HG02610 (cell line): Measurements from ENCODE around the gene CDH4.

Experiments
- ATAC-seq: cut with Tn5 transposase; IDR thresholded peaks from one replicate; pipeline ENCODE4 v1.9.1; 2021; ENCODE audit warnings: mild to moderate bottlenecking, moderate library complexity; ENCODE audit not compliant: unreplicated experiment

The CDH4 gene

DNA sequence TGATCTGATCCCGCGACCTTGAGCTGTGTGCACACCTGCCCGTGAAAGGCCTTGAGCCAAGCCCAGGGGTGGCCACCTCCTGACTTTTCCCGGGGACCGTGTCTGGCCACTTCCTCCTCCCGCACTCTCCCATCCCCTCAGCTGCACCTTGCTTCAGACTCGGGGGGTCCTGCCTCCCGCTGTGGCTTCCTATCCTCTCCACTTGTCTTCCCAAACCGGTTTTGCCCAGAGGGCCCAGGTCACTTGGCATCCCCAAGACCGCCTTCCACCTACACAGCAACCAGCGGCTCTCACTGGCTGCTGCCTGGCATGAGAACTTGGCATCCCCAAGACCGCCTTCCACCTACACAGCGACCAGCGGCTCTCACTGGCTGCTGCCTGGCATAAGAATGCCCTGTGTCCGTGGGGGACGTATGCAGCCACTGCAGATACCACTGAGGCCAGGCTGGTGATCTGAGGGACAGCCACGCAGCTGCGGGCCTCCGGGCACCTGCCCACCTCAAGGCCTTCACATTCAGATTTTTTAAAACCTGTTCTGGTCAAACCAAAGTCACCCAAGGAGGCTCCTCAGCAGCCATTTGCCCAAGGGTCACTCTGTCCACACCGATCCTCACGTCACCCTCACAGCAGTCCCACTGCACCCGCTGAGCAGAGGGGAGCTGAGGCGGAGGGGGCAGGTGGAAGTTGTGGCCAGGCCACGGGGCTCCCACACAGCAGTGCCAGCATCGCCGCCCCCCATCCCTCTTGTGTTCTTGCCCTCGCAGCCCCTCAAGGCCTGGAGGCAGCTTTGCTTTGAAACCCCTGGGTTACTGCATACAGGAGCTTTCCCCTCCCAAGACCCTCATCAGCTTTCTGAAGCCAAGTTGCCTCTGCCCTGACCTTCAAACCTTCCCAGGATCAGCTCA is 568.1 kb downstream of the CDH4 start:
- no peak for ATAC-seq

DNA sequence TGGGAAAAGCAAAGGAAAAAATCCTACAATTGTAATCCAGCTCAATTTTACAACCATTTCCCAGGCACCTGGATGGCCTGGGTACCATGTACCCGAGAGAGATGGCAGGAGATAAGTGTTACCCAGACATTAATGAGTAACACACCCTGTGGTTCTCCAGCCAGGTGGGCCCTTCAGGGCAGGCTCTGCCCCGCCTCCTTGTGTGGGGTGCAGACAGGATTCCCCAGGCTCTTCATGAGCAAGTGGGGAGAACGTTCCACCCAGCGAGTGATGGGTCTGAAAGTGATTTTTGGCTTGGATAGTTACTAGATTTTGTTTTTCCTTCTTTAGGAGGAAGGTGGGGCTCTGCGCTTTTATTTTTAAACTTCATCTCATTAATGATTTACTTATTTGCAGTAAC is 569.7 kb downstream of the CDH4 start:
- ATAC-seq = no peak

DNA sequence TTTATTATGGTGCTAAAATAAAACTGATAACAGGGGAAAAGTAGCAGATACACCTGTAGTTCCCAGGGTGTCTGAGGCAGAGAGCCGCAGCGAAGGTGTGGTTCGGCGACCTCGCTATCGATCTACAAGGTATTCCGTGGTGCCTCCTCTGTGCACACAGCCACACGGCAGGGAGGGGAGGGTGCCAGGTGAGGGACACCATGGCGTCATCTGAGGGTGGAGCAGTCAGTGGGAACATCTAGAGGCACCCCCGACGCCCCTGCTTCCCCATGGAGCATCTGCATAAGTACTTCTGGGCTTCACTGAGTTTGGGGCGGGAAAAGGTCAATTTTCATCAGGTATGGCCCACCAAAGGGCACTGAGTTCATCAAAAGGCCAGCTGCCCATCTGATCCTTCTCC is 570.3 kb downstream of the CDH4 start:
- ATAC-seq = no peak

DNA sequence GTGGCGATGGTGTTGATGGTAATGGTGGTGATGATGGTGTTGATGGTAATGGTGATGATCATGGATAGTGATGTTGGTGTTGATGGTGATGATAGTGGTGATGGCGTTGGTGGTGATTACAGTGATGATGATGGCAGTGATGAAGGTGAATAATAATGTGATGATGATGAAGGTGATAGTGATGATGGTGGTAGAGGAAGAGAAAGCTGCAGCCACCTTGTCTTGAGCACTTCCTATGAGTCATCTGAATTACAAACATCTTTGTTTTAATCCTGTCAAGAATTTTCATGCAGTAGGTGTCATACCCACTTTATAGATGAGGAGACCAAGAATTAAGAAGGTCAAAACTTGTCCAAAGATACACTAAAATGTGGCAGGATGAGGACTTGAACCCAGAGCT is 571.2 kb downstream of the CDH4 start:
- ATAC-seq = no peak

- ATAC-seq = no peak
Measured at GRCh38 chr20:61828891-61829290, 576.8 kb downstream of the CDH4 start.

DNA sequence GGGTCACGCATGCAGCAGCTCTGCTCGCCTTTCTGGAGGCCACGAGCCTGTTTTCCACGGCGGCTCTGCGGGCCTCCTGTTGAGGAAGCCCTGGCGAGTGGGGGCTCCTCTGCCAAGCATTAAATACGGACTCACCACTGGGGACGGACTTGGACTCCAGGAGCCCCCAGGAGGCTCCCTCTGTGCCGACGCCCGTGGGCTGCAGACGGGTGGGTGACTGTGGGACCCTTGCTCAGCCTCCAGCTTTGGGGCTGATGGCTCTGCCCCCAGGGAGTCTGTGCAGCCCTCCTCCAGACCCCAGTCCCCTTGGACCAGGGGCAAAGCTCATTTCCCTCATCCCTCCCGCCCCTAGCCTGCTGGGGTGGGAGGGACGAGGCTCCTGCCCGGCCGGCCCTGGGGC is 577.5 kb downstream of the CDH4 start:
- no peak for ATAC-seq

- ATAC-seq = no peak
Measured at GRCh38 chr20:61830241-61830930, 578.3 kb downstream of the CDH4 start.

GRCh38 chr20:61830991-61831390 is 578.9 kb downstream of the CDH4 start:
- no peak for ATAC-seq

- ATAC-seq = no peak
Measured at GRCh38 chr20:61832181-61832580, 580.1 kb downstream of the CDH4 start.

GRCh38 chr20:61833807-61834610 is 581.9 kb downstream of the CDH4 start:
- no peak for ATAC-seq

DNA sequence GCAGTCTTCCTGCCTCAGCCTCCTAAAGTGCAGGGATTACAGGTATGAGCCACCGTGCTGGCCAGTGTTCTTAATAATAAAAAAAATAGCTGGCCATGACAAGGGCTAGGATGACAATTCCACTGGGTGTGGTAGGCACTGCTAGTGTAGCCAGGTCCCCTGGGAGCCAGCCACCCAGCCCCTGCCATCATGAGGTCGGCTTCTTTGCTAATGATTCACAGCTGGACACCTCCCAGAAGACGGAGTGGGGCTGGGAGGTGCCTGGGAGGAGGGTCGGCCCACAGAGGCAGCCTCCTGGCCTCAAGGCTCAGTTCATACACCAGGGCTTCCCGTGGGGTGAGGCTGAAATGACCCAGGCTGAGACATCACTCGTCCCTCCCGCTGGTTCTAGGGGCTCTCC is 583.2 kb downstream of the CDH4 start:
- ATAC-seq = no peak

DNA sequence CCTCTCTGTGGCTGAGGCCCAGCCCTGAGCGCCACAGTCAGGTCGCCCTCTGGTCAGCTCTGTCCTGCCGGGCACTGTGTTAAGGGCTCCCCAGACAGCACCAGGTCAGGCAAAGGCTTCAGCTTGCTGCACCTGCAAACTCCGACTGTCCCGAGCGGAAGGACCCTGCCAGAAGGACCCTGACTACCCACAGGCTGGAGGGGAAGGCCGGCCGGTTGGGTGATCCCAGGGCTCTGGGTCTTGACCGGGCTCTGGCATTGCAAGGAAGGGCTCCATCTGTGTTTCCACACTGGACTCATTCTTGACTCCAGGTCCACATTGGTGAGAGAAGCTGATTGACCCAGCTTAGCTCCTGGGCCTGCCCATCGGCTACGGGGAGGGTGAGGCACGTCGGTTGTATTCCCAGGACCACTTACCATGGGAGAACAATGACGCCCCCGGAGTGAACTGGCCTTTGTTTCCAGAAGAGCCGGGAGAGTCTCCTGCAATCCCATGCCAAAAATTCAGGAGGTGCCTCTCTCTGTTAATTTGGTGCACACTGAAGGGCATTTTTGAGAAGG is 583.8 kb downstream of the CDH4 start:
- no peak for ATAC-seq

GRCh38 chr20:61837200-61837599 is 585.1 kb downstream of the CDH4 start:
- no peak for ATAC-seq

GRCh38 chr20:61839223-61839911 is 587.3 kb downstream of the CDH4 start:
- ATAC-seq = no peak

DNA sequence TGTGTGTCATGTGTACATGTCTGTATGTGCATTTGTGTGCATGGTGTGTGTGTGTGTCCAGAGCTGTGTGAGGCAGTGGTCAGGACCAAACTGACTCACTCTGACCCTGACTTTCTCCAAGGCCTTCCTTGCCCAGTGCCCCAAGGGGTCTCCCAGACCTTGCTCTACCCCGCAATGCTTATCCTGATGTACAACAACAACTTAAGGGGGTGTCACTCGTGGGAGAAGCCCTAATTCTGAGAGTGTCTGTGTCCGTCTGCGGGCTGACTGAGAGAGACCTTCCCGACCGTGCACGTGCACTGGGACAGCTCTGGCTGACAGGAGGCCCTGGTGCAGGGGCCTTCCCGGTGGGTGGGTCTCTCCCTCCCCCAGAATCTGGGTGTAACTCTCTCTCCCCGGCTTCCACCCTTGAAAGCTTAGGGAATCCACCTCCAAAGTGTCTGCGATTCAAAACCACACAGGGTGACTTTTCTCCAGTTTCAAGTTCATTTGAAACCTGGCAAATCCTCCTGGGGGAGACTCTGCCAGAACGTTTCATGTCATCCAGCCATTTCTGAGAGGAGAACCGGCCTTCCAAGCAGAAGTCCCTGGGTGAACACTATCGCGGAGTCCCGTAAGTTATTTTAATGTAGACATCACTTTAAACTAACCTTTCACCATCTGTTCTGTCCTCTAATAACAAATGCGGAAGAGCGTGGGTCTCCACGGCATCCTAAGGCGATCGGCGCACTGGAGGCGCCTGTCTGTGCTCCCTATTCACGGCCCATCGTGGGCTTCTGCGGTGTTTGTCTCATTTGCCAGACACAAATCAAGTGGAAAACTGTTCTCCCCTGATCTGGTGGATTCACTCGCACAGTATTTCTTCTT is 588.1 kb downstream of the CDH4 start:
- no peak for ATAC-seq

DNA sequence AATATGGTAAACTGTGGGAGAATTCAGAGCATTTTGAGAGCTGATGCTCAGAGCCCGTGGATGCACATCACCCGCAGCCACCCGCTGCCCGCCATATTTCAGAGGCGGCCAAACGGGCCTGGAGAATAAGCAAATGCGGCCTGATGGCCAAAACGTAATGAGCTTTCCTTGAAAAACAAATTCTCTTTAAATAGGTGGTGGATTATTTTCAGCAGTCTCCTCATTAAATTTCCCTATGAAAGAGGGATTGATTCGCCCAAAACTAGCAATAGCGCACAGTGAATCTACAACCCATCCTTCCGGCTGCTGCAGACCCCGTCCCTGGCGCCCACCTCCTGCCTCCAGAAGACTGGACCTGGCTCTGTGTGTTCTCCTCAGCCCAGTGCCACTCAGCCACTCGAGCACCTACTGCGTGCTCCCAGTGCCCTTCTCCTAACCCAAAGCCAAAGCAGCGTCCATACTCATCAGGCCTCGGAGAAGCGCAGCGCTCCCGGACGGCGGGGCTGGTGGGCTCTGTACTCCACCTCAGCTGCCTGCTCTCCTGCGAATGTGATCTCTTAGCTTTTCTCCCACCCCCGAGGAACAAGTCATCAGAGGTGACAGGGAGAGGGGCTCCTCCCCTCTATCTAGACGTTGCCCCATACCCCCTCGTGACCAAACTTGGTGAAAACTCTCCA is 588.9 kb downstream of the CDH4 start:
- ATAC-seq = no peak

DNA sequence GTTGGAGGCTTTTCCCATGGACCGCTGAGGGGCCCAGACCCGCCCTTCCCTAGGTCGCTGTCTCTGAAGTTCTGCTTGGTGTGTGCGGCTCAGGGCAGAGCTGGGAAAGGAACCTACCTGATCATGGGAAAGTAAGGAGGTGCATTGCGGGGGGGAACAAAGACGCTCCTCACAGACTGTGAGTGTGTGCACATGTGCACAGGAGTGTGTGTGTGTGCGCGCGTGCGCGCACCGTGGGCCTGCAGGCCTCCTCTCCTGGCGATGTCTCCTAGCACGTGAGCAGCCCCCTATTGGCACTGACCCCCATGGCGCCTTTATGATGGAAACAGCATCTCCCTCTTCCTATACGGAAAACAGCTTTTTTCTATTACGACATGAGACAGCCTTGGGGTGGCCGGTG is 589.5 kb downstream of the CDH4 start:
- ATAC-seq = no peak

DNA sequence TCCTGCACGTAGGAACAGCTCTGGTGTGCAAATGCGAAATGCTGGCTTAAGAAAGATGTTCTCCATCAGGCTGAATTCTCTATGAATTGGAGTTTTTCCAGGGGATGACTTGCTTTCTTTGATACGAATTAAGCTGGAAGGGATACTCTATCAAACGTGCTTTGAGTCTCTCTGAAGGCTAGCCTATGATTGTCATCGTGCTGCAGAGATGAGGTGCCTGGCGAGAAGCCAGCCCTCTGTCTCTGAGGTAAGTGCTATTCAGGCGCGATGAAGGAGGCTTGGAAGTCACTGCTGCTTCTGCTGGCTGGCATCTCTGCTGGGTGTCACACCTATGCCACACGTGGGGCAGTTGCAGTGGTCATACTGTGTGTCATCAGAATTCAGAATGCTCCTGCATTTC is 589.9 kb downstream of the CDH4 start:
- ATAC-seq = no peak

DNA sequence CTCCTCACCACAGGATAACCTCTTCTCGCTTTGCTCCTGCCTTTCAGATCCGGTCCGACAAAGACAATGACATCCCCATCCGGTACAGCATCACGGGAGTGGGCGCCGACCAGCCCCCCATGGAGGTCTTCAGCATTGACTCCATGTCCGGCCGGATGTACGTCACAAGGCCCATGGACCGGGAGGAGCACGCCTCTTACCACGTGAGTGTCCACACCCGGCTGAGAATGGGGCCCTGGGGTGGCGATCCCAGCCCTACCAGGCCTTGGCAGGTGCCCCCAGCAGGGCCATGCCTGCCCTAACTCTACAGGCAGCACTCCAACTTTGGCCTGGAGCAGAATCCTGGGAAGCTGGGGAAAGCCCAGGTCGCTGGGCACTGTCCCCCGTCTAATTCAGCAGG is 592.6 kb downstream of the CDH4 start:
- no peak for ATAC-seq
